Measurements from ENCODE around the gene TBCD.

The TBCD gene

DNA sequence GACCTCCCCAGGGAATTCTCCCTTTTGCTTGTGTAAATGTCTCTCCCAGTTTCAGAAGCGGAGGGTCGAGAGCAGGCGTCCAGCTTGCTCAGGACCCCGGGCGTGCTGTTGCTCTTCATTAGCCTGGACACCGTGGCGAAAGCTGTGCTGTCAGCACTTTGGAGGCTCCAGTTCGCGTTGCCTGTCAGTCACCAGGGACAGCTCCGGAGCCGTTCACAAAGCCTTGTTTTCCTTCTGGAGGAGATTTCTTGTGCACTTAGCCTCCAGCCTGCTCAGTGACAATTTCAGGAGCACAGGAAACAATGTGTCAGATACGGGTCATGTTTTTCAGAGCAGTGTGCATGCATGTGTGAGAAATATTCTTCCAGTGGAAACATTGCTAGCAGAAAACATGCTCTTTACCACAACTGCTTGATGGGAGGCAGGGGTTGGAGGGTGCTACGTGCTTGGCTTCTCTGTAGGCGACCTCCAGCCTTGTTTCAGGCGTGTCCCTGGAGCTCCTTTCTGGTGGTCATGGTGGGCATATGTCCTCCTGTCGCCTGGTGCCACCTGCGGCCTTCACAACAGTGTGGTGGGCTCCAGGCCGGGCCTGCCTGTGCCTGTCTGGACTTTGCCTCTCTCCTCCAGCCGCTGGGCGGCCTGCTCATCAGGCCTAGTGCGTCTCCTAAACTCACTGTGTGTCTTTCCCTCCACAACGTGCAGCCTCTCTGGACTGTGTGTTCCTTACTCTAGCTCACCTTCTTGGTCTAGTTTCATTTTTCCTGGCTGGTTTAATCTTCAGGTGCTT lies 59.0 kb downstream of the TBCD start:
- DNase-seq (ENCODE audit: low read depth in 2 of 2): no peak

DNA sequence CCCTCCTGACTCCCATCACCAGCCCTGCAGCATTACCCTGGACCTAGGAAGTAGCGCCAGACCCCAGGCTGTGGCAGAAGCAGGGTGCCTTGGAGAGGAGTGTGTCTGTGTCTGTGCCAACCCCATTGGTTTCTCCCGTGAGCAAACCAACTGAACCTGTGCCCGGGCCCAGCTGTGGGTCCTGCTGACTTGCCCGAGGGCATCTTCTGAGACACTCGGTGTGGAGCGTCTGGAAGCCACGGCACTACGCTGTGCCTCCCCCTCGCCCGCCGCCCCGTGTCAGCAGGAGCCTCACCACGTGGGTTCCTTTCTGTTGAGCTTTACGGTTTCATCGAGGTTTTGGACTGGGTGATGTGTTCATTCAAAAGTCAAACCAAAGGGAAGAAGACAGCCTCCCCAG lies 60.2 kb downstream of the TBCD start:
- no peak for DNase-seq (ENCODE audit: low read depth in 2 of 2)

DNA sequence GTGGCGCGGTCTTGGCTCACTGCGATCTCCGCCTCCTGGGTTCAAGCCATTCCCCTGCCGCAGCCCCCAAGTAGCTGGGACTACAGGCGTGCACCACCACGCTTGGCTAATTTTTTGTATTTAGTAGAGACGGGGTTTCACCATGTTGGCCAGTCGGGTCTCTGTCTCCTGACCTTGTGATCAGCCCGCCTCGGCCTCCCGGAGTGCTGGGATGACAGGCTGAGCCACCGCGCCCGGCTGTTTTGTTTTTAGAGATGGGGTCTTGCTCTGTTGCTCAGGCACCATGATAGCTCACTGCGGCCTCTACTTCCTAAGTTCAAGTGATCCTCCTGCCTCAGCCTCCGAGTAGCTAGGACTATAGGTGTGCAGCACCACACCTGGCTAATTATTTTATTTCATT lies 60.7 kb downstream of the TBCD start:
- no peak for DNase-seq (ENCODE audit: low read depth in 2 of 2)

DNA sequence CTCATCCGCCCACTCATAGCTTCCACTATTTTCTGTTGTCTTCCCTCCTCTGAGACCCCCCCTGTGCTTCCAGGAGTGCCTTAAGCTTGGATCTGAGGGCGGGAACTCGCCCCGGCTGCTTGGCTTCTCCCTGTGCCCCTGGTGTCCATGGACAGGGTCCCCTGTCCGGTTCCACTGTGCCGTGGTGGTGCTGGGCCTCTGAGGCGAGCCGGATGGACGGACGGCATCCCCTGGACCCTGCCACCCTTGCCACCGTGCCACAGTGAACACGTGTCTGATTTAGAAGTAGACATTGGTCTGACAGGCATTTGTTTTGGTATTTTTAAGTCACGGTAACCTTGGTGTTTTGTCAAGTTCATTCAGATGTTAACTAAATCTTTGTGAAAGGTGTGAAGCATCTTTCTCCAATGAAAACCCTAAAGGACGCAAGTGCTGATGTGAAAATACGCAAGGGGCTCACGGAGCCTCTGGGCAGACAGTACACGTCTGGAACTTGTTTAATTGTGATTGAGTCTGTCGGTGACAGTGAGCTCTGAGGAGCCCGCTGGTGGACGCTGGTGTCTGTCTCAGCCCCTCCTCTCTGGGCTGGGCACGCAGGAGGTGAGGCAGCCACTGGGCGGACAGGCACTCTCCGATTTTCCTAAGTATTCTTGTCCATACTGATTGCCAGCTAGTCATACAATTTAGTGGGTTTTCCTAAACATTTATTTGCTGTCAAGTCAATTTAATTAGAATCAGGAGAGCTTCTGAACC lies 61.6 kb downstream of the TBCD start:
- no peak for DNase-seq (ENCODE audit: low read depth in 2 of 2)

DNA sequence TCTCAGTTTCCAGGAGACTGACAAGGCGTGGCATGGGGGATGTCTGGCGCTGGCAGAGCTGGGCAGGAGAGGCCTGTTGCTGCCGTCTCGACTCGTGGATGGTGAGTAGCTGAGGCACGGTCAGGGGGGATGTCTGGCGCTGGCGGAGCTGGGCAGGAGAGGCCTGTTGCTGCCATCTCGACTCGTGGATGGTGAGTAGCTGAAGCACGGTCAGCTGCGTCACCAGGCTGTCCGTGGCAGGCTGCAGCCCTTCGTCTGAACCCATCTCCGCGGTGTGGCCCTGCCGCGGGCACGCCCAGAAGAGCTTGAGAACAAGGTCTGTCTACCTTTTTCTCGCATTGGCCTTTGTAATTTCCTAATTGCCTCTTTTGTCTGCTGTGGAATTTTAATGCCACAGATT lies 63.0 kb downstream of the TBCD start:
- no peak for DNase-seq (ENCODE audit: low read depth in 2 of 2)

DNA sequence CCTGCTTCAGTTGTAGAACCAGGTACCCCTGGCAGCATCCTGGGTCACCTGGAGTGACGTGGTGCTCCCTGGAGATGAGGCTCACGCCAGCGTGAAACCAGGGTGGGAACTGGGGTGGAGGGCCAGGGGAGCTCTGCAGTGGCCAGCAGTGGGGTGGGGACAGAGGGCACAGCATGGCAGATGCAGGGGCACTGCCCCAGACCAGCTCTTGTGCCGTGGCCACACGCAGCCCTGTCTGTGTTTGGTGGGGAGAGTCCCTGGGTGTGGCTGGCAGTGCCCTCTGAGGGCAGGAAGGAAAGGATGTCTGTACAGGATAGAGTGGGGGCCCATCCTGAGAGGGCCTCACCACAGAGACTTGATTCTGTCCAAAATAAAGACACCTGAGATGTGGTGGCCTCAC lies 63.5 kb downstream of the TBCD start:
- no peak for DNase-seq (ENCODE audit: low read depth in 2 of 2)

DNA sequence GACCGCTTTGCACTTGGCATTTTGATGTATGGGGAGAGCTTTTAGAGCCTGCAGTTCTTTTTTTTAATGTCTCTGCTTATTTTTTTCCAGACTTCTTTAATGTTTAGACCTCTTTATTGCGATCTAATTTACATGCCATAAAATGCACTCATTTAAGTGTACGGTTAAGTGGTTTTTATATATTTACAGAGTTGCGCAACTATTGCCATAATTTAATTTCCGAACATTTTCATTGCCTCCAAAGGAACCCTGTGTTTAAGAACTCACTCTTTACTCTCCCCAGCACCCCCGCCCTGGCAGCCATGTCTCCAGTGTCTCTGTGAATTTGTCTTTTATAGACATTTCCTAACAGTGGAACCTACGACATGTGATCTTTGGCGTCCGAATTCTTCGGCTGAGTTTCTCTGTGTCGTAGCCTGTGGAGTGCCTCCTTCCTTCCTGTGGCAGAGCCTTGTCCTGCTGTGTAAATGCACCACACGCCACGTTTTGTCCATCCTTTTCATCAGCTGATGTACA lies 64.0 kb downstream of the TBCD start:
- no peak for DNase-seq (ENCODE audit: low read depth in 2 of 2)

DNA sequence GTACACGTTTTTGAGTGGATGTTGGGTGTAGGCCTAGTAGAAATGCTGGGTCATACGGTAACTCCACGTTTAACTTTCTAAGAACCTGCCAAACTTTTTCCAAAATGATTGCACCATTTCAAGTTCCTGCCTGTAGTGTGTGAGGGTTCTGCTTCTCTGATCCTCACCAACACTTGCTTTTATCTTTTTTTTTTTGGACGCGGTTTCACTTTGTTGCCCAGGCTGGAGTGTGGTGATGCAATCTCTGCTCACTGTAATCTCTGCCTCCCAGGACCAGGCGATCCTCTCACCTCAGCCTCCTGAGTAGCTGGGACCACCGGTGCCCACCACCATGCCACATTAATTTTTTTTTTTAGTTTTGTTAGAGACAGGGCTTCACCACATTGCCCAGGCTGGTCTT lies 64.5 kb downstream of the TBCD start:
- DNase-seq (ENCODE audit: low read depth in 2 of 2): no peak

DNA sequence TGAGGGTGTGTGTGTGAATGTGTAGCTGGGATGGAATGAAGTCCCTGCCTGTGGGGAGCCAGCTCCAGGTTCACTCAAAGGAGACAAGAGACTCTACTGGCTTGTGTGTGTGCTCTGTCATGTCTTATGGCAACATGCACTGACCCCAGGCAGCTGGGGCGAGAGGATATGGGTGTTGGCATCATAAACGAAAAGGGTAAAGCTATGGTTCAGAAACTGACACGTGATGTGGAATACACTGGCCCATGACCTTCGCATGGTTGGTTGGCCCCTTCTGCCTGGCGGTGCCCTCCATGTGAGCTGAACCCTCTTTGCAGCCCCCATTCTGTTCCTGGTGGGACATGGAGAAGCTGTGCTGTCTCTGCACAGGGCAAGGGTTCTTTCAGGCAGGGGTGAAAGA lies 66.1 kb downstream of the TBCD start:
- no peak for DNase-seq (ENCODE audit: low read depth in 2 of 2)

DNA sequence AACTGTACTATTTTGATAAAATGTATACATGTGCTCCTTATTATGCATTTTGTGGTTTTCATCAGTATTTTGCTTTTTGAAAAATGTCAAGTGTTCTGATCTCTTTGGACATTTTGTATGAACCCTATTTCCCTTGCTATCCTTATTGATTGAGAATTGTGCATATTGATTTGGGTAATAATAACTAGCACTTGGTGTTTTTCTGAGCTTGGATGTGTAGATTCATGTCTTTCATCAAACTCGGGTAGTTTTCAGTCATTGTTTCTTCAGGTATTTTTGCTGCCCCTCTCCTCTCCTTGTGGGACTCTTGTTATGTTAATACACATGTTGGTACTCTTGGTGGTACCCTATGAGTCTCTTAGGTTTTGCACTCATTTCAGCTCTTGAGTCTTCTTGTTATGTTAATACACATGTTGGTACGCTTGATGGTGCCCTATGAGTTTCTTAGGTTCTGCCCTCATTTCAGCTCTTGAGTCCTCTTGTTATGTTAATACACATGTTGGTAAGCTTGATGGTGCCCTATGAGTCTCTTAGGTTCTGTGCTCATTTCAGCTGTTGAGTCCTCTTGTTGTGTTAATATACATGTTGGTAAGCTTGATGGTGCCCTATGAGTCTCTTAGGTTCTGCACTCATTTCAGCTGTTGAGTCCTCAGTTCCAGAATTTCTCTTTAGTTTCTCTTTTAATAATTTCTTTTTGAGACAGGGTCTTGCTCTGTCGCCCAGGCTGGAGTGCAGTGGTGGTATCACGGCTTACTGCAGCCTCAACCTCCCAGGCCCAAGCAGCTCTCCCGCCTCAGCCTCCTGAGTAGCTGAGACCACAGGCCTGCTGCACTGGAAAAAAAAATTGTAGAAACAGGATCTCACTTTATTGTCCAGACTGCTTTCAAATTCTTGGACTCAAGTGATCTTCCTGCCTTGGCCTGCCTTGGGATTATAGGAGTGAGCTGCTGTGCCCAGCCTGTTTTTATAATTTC lies 68.7 kb downstream of the TBCD start:
- no peak for DNase-seq (ENCODE audit: low read depth in 2 of 2)

DNA sequence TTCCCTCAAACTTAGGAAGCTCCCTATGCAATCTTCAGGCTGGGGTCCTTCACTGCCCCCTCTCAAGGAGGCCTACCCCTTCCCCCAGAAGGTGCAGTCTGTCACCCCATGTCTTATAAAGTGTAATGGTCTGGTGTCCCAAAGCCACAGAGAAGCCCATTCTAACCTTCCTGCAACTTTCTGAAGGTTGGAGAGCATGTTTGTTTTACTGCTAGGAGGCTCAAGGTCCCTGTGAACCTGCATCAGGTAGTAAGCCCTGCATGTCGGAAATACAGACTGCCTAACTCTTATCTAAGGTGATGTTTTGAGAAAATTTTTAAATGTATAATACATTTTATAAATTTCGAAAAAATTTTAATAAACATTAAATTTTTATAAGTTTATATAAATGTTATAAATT lies 69.7 kb downstream of the TBCD start:
- no peak for DNase-seq (ENCODE audit: low read depth in 2 of 2)

DNA sequence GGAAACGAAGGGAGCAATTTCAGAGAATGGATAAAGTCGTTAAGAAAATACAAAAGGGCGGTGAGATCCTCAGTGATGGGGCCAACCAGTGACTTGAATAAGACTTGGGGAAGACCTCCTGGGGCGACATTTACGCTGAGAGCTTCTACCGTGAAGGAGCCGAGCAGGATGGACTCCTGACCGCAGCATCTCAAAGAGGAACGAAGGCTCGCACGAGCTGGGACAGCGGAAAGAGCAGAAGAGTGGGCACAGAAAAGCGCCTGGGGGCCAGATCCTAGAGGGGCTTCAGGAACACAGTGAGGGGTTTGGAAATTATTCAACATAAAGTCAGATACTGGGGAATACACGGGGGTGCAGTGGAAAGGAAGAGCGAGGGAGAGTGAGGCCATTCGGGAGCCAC lies 70.4 kb downstream of the TBCD start:
- DNase-seq (ENCODE audit: low read depth in 2 of 2): no peak

DNA sequence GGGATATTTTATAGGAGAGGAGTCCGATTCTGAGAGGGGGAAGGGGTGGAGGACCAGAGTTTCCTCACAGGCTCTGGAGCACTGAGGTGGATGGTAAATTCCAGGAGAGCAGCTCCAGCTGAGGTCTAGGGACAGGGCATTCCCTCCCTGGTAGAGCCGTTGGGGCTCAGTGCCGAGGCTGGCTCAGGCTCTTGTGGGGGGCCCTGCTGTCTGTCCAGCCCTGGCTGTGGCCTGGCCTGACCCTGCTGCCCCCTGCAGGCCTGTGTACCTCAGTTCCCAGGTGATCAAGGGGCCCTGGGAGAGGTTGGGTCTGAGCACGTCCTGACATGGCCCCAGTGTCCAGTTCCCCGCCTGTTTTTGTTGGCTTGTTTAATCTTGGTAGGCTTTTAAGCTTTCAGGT lies 71.1 kb downstream of the TBCD start:
- DNase-seq (ENCODE audit: low read depth in 2 of 2): no peak

DNA sequence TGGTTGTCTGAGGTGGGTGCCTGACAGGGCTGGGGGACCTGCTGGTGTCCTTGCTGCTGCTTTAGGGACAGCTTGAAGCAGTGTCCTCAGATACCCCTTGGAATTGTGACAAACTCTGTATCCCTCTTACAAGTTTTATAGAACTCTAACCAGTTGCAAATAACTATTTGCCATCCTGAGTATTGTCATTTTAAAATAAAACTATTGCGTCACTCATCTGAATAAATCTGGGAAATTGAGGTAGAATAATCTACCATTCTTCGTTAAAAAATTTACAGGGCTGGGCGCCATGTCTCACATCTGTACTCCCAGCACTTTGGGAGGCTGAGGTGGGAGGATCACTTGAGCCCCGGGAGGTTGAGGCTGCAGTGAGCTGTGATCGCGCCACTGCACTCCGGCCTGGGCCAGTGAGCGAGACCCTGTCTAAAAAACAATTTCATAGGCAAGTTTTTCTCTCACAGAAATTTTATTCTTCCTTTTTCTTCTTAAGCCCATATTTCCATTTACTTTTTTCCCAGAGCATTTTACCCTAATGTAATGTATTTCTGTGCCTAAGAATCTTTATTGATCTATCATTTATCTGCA lies 73.8 kb downstream of the TBCD start:
- no peak for DNase-seq (ENCODE audit: low read depth in 2 of 2)

DNA sequence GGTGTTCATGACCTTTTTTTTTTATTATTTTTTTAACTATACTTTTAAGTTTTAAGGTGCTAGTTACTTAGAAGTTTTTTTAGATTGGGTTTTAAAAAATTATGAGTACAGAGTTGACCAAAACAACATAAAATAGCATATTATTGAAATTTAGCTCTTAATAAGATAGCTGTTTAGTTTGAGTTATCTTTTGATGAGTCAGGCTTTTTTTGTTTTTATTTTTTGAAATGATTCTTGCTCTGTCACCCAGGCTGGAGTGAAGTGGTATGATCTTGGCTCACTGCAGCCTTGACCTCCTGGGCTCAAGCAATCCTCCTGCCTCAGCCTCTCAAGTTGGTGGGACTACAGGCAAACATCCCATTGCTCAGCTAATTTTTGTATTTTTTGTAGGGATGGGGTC lies 74.3 kb downstream of the TBCD start:
- no peak for DNase-seq (ENCODE audit: low read depth in 2 of 2)

DNA sequence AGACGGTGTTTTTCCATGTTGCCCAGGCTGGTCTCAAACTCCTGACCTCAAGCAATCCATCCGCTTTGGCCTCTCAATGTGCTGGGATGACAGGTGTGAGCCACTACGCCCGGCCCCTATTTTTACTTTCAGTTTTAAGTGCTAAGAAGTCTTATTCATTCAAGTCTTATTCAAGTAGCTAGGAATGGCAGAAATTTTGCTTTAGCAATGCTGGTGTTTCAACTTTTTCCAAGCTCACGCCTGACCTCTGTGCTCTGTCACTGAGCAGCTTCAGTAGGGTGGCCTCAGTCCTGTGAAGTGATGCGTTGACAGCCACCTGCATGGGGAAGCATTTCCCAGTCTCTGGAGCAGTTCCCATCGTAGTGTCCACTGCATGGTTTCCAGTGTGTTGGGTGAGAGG lies 75.1 kb downstream of the TBCD start:
- DNase-seq (ENCODE audit: low read depth in 2 of 2): no peak

DNA sequence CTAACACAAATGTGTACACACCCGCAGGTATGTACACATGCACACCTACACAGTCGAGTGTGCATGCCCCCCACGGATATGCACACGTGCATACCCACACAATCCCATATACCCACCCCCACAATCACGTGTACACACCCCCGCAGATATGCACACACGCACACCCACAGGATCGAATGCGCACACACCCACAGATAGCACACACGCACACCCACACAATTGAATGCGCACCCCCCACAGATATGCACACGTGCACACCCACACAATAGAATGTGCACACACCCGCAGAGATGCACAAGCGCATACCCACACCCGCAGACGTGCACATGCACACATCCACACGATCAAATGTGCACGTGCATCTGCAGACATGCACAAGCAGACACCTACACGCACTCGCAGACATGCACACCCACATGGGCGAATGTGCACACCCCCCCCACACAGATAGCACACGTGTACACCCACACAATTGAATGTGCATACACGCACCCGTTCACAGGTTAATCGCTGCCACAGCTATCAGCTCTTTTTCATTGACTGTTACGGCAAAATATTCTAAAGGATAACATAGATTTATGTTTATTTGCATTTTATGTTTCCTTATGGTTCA lies 77.1 kb downstream of the TBCD start:
- no peak for DNase-seq (ENCODE audit: low read depth in 2 of 2)

DNA sequence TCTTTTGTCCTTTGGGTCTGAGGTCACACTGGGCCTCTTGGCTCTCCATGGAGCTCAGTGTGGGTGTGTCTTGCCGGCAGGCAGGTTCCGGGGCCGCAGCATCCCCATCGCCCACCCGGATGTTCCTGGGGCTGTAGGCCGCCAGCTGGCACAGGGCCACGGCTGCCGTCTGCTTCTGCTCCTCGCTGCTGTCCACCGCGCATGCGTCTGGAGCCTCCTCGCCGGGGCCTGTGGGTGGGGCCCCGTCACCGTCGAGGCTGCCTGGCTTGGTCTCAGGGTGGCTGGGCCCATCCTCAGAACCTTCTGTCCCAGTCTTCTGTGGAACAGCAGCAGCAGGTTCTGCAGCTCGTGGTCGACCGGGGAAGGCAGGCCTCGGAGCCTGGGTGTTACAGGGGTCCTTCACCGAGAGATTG lies 78.4 kb downstream of the TBCD start:
- DNase-seq (ENCODE audit: low read depth in 2 of 2): no peak

DNA sequence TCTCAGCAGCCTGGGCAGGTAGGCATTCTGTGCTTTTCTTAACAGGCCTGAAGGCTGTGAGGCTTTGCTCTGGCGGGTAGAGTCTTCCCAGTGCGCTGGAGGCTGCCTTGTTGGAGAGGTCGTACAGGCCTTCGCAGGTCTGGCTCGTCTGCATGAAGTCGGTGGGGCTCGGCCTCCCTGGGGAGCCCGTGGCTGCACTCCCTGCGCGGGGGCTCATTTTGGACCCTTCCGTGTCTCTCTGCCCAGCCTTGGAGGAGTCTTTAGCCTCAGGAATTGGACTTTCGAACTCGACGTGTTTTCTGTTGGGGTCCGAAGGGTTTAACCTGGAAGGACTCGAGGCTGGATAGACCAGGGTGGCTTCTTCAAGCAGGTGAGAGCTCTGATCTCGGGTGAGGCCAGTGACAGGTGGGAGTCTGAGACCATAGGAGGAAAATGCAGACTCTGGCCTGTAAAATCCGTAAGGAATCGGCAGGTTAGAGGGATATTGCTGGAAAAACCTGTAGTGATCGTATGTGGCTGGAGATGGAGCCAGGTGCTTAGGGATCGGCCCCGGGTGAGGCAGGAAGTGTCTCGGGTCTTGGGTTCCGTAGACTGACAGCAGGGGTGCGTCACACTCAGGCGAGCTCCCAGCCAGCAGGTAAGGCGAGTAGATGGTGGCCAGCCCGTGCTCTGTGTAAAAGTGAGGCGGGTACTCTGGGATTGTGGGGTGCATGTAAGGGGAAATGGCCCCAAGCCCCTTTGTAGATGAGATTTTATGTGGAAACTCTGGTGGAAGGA lies 79.4 kb downstream of the TBCD start:
- DNase-seq (ENCODE audit: low read depth in 2 of 2): no peak

DNA sequence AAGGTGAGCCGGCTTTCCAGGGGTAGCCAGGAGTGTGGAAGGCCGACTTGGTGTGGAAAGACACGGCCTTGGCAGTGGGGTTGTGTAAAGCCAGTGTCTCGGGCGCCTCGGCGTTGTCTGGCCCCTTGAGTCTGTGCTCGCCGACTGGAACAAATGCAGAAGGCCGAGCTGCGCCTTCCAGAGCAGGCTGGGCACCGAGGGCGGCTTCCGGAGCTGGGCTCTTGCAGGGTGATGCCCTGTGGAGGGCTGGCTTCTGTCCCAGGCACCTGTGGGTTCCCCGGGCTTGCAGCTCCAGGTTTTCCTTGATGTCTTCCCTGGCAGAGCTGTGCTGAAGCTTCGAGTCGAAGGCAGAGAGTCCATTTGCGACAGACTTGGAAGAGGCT lies 79.9 kb downstream of the TBCD start:
- DNase-seq (ENCODE audit: low read depth in 2 of 2): no peak

DNA sequence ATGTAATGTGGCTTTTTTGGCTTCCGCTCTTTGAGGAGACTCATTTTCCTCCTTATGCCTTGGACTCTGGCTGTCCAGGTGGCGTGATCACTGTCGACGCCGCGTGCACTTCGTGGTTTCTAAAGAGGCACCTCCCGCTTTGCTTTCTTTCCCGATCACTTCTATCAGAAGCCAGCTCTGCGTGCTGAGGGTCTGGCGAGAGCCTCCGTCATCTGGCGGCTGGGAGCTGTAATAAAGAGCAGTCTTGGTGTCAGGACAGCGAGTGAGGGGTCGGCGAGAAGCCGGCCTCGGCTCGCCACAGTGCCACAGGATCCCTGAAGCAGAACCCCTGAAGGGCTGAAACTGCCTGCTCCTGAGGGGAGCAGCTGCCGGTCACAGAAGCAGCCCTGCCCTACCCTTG lies 80.5 kb downstream of the TBCD start:
- DNase-seq (ENCODE audit: low read depth in 2 of 2): no peak

Data from fibroblast of skin of left quadriceps (primary cell).